Activated CD4-positive, alpha-beta T cell treated with anti-CD3 and anti-CD28 coated beads, Interleukin-2, amount 10 ng/mL, durations not matched to agents 7 days and 5 days (primary cell): ENCODE results near the gene TGFB2. TPM values are rescaled to one million over a fixed set of nuclear protein-coding genes. Genes with fewer than 3 reads are reported as not detected.

Source experiments
- CTCF ChIA-PET: fragments of 350-600 bp; sonication (Branson Sonifier 250); formaldehyde crosslinking; loops from one replicate; lab custom pipeline; 2021; ENCODE audit warnings: antibody characterized with exemption; lab: Charles Lee
- POLR2A ChIA-PET: fragments of 350-600 bp; sonication (Branson Sonifier 250); formaldehyde crosslinking; loops from one replicate; lab custom pipeline; 2021; ENCODE audit warnings: antibody characterized with exemption; lab: Charles Lee
- DNase-seq: peaks from one replicate; pipeline ENCODE4 v3.0.0-alpha.2; 2020
- H3K27ac Mint-ChIP-seq: one replicate; pipeline ENCODE4 v1.8.0; 2021; ENCODE audit warnings: mild to moderate bottlenecking, moderate library complexity, mixed read lengths
- H3K27me3 Mint-ChIP-seq: one replicate; pipeline ENCODE4 v1.8.0; 2021; ENCODE audit warnings: mixed read lengths
- H3K36me3 Mint-ChIP-seq: one replicate; pipeline ENCODE4 v1.8.0; 2021; ENCODE audit warnings: low read depth, mixed read lengths
- H3K4me1 Mint-ChIP-seq: one replicate; pipeline ENCODE4 v1.8.0; 2021; ENCODE audit warnings: mixed read lengths
- H3K4me3 Mint-ChIP-seq: one replicate; pipeline ENCODE4 v1.8.0; 2021; ENCODE audit warnings: mild to moderate bottlenecking, moderate library complexity, mixed read lengths
- H3K9me3 Mint-ChIP-seq: one replicate; pipeline ENCODE4 v1.8.0; 2021; ENCODE audit warnings: mixed read lengths
- total RNA-seq, 2 experiments: library from RNA; stranded (reverse); gene quantifications; one replicate each; pipeline ENCODE4 v1.2.3, GENCODE V29; 2021

Gene TGFB2
- total RNA-seq, 2 experiments from 2014 or later, result not detected

DNA sequence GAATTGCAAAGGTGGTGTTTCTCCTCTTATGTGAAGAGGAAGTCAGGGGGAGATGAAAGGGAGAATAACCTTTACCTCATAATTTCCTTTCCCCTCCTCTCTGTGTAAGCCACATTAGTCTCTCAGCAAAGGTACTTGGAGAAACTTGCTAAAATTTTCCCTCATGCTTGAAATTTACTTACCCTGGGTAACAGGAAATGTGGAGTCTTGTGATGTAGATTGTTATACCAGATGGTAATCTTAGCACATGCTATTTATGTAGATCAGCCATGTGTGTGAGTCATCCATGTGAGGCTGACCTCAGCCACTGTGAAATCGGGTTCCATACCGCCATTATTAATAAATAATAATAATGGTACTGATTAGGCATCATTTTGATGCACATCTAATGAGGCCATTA lies 128.4 kb downstream of the TGFB2 start:
- H3K4me1 Mint-ChIP-seq, result no peaks in the 10 kb centered on the region
- POLR2A ChIA-PET, result no interaction called here
- no peak overlapping the region for H3K27ac Mint-ChIP-seq
- no peak for DNase-seq
- no peaks in the 10 kb centered on the region for H3K36me3 Mint-ChIP-seq
- H3K9me3 Mint-ChIP-seq, result no peaks in the 10 kb centered on the region
- no peaks in the 10 kb centered on the region for H3K27me3 Mint-ChIP-seq
- H3K4me3 Mint-ChIP-seq, result no peak overlapping the region
- CTCF ChIA-PET, result no interaction called here

DNA sequence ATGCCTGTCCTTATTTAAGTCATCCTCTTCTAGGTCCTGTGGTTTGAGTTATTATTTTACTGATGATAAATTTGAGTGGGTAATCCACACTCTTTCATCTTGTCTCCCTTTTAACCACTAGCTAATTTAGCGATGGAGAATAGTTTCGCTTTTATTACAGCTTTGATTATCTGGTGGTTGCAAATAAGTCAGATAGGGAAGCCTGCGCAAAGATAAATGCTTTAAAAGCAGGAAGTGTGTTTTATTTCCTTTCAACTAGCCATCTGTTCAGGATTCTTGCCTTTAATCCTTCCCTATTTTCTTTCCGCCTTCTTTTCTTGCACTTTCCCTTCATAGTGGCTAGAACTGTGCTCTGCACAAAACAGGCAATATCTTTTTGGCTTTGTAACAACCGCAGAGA lies 129.0 kb downstream of the TGFB2 start:
- H3K27ac Mint-ChIP-seq, result no peak overlapping the region

DNA sequence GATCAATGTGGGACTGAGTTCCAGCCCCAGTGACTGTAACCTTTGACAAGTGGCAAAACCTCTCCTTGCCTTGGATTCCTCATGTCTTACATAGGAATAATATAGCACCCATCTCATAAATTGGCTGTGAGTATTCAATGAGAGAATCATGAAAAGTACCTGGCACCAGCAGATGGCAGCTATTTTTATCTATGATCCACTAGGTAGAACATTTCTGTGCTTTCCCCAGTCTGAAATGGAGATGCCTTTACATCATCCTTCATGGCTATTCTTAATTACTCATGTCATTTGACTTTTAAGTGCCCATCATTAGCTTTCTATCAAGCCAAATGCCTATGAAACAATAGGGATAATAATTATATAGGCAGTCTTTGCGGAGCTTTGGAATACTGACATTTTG lies 130.1 kb downstream of the TGFB2 start:
- Mint-ChIP-seq H3K27ac (no peak overlapping the region), H3K36me3 (no peaks in the 10 kb centered on the region), H3K4me1 (no peaks in the 10 kb centered on the region), H3K9me3 (no peaks in the 10 kb centered on the region), H3K4me3 (no peak overlapping the region), H3K27me3 (no peaks in the 10 kb centered on the region)
- DNase-seq, result no peak
- ChIA-PET POLR2A (interaction anchor here (0.8 kb wide), 1 partner anchor 13 kb away, joined by 3 read pairs; no protein-coding TSS in a partner anchor), CTCF (no interaction called here)

More for the DNA sequence above, 129.0 kb downstream of the TGFB2 start:
- no peak overlapping the region for H3K4me3 Mint-ChIP-seq
- no peak for DNase-seq
- POLR2A ChIA-PET, result no interaction called here
- H3K4me1 Mint-ChIP-seq, result no peaks in the 10 kb centered on the region
- H3K27me3 Mint-ChIP-seq, result no peaks in the 10 kb centered on the region
- no peaks in the 10 kb centered on the region for H3K9me3 Mint-ChIP-seq
- H3K36me3 Mint-ChIP-seq, result no peaks in the 10 kb centered on the region
- CTCF ChIA-PET, result no interaction called here

DNA sequence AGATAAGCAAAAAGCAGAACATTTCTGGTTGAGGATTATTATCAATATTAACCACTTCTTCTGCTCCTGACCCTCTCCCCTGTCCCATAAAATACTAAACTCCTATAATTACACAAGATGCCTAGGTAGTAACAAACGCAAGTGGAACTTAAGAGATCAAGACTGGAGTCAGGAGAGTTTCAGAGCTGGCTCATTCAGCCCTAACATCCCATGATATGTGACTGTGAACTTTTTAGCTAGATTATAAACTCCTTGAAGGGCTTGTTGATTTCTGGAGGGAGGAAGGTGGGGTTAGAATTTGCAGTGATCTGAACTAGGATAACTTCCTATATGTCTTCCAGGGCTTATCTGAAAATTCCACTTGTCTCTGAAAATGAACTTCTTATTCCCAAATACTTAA lies 130.6 kb downstream of the TGFB2 start:
- CTCF ChIA-PET, result no interaction called here
- H3K4me1 Mint-ChIP-seq, result no peaks in the 10 kb centered on the region
- no peak for DNase-seq
- no peaks in the 10 kb centered on the region for H3K36me3 Mint-ChIP-seq
- no peaks in the 10 kb centered on the region for H3K27me3 Mint-ChIP-seq
- H3K9me3 Mint-ChIP-seq, result no peaks in the 10 kb centered on the region
- no peak overlapping the region for H3K27ac Mint-ChIP-seq
- no peak overlapping the region for H3K4me3 Mint-ChIP-seq
- POLR2A ChIA-PET, result interaction anchor here (0.8 kb wide), 1 partner anchor 12 kb away, joined by 3 read pairs; no protein-coding TSS in a partner anchor

DNA sequence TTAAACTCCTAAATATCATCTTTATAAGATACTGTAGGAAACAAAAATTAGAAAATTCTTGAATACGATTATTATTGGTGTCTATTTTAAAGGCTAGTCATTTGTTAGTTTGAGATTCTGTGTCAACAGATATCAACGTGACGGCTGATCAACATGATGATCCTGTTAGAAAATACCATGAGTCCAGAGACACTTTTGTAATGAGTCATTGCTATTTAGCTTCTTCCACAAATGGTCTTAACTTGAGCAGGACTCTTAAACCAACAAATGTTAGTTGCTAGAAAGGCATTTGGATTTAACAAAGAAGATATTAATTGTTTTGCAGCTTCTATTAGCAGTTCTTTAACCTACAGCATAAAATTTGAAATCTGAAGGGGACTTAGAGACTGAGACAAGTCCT lies 131.2 kb downstream of the TGFB2 start:
- no peaks in the 10 kb centered on the region for H3K27me3 Mint-ChIP-seq
- no peak for DNase-seq
- no peak overlapping the region for H3K4me3 Mint-ChIP-seq
- no peaks in the 10 kb centered on the region for H3K4me1 Mint-ChIP-seq
- no peak overlapping the region for H3K27ac Mint-ChIP-seq
- ChIA-PET CTCF (no interaction called here), POLR2A (no interaction called here)
- no peaks in the 10 kb centered on the region for H3K36me3 Mint-ChIP-seq
- H3K9me3 Mint-ChIP-seq, result no peaks in the 10 kb centered on the region

DNA sequence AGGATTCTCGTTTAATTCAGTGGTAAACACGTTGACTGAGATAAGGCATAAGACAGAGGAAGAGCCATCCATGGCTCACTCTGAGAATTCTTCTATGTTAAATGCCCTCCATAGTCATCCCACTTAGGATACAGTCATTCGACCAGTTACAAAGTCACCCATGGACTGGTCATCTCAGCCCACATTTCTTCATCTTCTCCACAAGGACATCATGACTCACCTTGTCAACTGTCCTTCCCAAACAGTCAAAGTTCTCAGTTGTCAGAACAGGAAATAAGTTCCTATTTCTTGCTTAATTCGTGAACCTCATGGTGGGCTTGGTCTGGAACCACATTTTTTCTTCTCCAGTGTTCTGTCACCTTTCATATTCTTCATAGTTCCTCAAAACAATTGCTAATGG lies 133.2 kb downstream of the TGFB2 start:
- Mint-ChIP-seq H3K4me3 (no peak overlapping the region), H3K36me3 (no peaks in the 10 kb centered on the region), H3K9me3 (no peaks in the 10 kb centered on the region), H3K4me1 (no peaks in the 10 kb centered on the region), H3K27ac (no peak overlapping the region), H3K27me3 (no peaks in the 10 kb centered on the region)
- no peak for DNase-seq
- ChIA-PET CTCF (no interaction called here), POLR2A (no interaction called here)

DNA sequence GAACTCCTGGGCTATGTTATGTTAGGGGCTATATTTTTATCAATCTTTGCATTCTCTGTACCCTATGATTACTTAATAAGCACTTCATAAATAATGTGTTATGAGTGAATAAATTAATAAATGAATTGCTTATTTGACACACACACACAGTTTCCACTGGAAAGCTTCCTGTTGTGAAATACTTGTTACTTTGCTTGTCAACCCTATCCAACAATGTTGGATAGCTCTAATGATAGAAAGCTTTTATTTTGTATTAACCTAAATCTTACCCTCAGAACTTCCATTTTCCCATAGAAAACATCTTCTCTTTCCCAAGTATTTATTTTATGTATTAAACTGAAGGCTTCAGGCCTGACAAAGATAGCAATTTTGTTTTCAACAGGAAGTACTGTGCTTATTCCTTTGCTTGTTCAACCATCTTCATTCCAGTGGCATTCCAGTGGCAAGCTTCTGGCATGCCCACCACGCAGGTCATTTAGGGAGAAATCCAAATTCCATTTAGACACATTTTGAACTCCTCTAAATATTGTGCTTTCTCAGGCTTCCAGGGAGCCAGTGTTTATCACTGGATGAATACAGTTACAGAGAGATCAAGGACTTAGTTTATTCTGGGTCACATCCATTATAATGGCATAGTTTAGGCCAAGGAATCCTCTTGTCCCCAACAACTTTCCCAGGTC lies 134.4 kb downstream of the TGFB2 start:
- Mint-ChIP-seq H3K27ac (no peak overlapping the region), H3K9me3 (no peaks in the 10 kb centered on the region), H3K27me3 (no peaks in the 10 kb centered on the region), H3K36me3 (no peaks in the 10 kb centered on the region), H3K4me1 (no peaks in the 10 kb centered on the region), H3K4me3 (no peak overlapping the region)
- POLR2A ChIA-PET, result no interaction called here
- DNase-seq, result no peak
- CTCF ChIA-PET, result interaction anchor here (0.7 kb wide), 1 partner anchor 64 kb away, joined by 3 read pairs; no protein-coding TSS in a partner anchor

DNA sequence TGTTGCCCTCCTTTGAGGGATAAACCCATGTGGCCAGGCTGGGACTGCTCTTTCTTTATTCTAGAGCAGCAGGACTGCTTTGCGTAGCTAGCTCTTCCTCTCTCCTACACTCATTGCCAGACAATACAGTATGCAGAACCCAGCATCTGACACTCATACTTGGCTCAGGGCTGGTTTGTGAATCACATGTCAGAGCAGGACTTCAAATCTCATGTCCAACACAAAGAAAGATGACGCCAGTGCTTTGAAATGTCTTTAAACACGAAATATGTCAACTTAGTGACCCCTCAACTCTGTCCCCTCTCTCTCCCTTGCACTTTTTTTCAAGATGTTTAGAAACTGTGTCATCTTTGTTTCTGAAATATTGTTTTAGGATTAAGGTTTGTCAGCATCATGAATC lies 135.0 kb downstream of the TGFB2 start:
- Mint-ChIP-seq H3K4me1 (no peaks in the 10 kb centered on the region), H3K4me3 (no peak overlapping the region), H3K36me3 (no peaks in the 10 kb centered on the region), H3K9me3 (no peaks in the 10 kb centered on the region), H3K27ac (no peak overlapping the region), H3K27me3 (no peaks in the 10 kb centered on the region)
- POLR2A ChIA-PET, result no interaction called here
- CTCF ChIA-PET, result no interaction called here
- DNase-seq, result no peak

DNA sequence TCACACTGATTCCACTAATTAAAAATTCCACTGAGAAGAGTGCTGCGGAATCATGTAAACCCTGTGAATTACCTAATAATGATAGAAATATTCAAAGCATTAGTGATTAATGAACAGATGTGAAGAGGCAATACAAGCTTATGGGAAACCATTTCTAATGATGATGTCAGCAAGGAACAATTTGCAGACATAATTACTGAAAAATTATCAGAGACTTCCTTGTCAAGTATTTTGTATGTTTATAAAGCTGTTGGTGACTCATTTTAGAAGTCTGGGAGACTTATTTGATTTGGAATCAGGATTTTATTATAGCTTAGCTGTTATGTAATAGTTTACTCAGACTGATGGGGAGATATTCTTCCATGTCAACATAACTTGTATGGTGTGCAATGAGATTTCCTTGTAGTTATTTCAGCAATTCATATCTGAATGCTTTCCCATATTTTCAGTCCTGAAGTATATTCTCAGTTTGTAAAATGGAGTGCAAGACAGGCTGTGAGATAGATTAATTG lies 135.5 kb downstream of the TGFB2 start:
- no peaks in the 10 kb centered on the region for H3K4me1 Mint-ChIP-seq
- H3K4me3 Mint-ChIP-seq, result no peak overlapping the region
- H3K9me3 Mint-ChIP-seq, result no peaks in the 10 kb centered on the region
- no peak overlapping the region for H3K27ac Mint-ChIP-seq
- H3K36me3 Mint-ChIP-seq, result no peaks in the 10 kb centered on the region
- CTCF ChIA-PET, result no interaction called here
- POLR2A ChIA-PET, result no interaction called here
- DNase-seq, result no peak
- no peaks in the 10 kb centered on the region for H3K27me3 Mint-ChIP-seq

DNA sequence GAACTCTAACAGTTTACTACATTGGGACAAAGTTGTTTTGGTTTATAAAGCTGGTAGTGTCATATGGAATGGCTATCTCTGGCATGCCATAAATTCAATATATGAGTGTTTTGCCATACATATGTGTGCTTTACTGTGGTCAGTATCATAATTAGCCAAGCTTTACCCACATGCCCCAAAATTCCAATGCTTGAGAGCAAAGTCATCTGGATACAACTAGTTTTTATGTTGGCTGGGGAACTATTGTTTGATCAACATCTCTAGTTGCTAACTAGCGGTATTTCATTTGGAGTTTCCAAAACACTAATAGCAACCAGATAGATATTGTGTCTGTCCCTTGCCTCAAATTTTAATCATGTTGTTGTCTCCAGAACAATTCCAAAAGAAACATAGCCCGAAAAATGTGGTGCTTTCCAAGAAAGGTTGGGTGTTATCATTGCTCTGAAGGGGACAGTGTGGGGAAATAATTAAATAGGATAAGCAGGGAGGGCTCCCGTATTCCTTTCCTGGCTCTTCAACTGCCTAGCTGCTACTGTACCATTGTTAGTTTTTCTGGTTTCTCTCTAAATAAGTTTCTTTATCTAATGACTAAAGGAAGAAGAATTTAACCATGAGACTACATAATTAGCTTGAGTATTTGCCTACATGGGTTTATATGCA lies 136.1 kb downstream of the TGFB2 start:
- no peaks in the 10 kb centered on the region for H3K36me3 Mint-ChIP-seq
- H3K27me3 Mint-ChIP-seq, result no peaks in the 10 kb centered on the region
- POLR2A ChIA-PET, result no interaction called here
- no peak overlapping the region for H3K4me3 Mint-ChIP-seq
- no peak for DNase-seq
- no peak overlapping the region for H3K27ac Mint-ChIP-seq
- CTCF ChIA-PET, result no interaction called here
- no peaks in the 10 kb centered on the region for H3K9me3 Mint-ChIP-seq
- H3K4me1 Mint-ChIP-seq, result no peaks in the 10 kb centered on the region

DNA sequence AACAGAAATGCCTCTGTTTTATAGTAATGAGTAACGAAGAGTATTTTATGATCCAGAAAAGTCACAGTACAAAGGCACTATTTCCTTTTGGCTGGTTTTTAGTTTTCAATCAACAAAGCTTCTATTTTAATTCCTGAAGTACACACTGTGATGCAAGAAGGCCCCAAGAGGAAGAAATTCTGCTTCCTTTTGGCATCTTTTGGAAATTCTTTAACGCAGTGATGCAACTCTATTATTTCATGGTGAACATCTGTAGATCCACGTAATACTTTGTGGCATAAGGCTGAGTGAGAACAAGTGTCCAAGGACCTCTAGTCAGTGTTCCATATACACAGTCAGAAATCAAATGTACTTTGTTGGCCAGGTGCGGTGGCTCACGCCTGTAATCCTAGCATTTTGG lies 137.5 kb downstream of the TGFB2 start:
- ChIA-PET POLR2A (no interaction called here), CTCF (no interaction called here)
- H3K36me3 Mint-ChIP-seq, result no peaks in the 10 kb centered on the region
- H3K27ac Mint-ChIP-seq, result no peak overlapping the region
- H3K9me3 Mint-ChIP-seq, result no peaks in the 10 kb centered on the region
- no peak overlapping the region for H3K4me3 Mint-ChIP-seq
- no peaks in the 10 kb centered on the region for H3K4me1 Mint-ChIP-seq
- no peak for DNase-seq
- H3K27me3 Mint-ChIP-seq, result no peaks in the 10 kb centered on the region

DNA sequence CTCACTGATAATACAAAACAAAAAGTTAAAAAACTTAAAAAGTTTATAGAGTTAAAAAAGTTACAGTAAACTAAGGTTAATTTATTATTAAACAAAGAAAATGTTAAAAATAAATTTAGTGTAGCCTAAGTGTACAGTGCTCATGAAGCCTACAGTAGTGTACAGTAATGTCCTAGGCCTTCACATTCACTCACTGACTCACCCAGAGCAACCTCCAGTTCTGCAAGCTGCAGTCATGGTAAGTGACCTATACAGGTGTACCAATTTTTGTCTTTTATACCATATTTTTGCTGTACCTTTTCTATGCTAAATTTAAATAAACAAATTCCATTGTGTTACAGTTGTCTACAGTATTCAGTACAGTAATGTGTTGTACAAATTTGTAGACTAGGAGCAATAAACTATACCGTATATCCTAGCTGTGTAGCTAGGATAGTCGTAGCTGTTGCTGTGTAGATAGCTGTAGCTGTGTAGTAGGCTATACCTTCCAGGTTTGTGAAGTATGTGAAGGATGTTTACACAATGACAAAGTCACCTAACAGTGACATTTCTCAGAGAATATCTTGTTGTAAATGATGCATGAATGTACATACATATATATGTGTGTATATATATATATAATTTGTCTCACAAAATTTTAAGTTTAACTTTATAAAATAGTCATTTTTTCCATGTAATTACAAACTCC lies 140.2 kb downstream of the TGFB2 start:
- CTCF ChIA-PET, result interaction anchor here (0.7 kb wide), 1 partner anchor 209 kb away, joined by 3 read pairs; no protein-coding TSS in a partner anchor
- H3K4me3 Mint-ChIP-seq, result no peak overlapping the region
- POLR2A ChIA-PET, result no interaction called here
- H3K9me3 Mint-ChIP-seq, result no peaks in the 10 kb centered on the region
- H3K27ac Mint-ChIP-seq, result no peak overlapping the region
- H3K36me3 Mint-ChIP-seq, result no peaks in the 10 kb centered on the region
- H3K4me1 Mint-ChIP-seq, result no peaks in the 10 kb centered on the region
- DNase-seq, result no peak
- H3K27me3 Mint-ChIP-seq, result no peaks in the 10 kb centered on the region

DNA sequence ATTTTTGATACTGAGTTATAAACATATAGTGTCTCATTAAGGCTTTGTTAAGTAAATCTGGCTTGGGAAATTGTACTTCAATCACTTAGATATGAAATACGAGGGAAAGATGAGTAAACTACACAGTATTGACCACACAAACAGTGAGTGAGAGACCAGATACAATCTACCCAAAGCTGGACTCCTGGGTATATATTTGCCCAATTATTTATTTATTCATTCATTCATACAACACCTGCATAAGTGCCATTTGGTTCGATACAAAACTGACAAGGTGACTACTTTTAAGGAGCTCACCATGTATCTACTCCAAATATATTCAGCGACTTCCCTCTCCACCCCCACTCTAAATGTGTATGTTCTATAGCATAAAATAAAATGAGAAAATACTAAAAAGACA lies 143.4 kb downstream of the TGFB2 start:
- Mint-ChIP-seq H3K4me1 (no peaks in the 10 kb centered on the region), H3K4me3 (no peak overlapping the region), H3K27ac (no peak overlapping the region), H3K27me3 (no peaks in the 10 kb centered on the region), H3K36me3 (no peaks in the 10 kb centered on the region), H3K9me3 (no peaks in the 10 kb centered on the region)
- CTCF ChIA-PET, result no interaction called here
- POLR2A ChIA-PET, result no interaction called here
- no peak for DNase-seq
